BLaER1 (cell line): ENCODE measurements around the gene HEPN1.
"Not testable (repeated sequence)": the region's sequence is repeated elsewhere in the genome, so short reads cannot be mapped to it uniquely, and the experiment has no call there.

Experiments used
- H3K27ac ChIP-seq: shearing (Covaris generic); formaldehyde crosslinking; 2 replicates; pipeline ENCODE4 v1.8.1; 2022
- H3K27me3 ChIP-seq: shearing (Covaris generic); formaldehyde crosslinking; 2 replicates; pipeline ENCODE4 v1.8.1; 2022
- H3K36me3 ChIP-seq: shearing (Covaris generic); formaldehyde crosslinking; 2 replicates; pipeline ENCODE4 v1.8.1; 2022
- H3K4me1 ChIP-seq: shearing (Covaris generic); formaldehyde crosslinking; 2 replicates; pipeline ENCODE4 v1.8.1; 2022
- H3K4me2 ChIP-seq: shearing (Covaris generic); formaldehyde crosslinking; 2 replicates; pipeline ENCODE4 v1.8.1; 2022
- H3K4me3 ChIP-seq: shearing (Covaris generic); formaldehyde crosslinking; 2 replicates; pipeline ENCODE4 v1.8.1; 2022
- H3K9ac ChIP-seq: shearing (Covaris generic); formaldehyde crosslinking; 2 replicates; pipeline ENCODE4 v1.8.1; 2022
- H3K9me3 ChIP-seq: shearing (Covaris generic); formaldehyde crosslinking; 2 replicates; pipeline ENCODE4 v1.8.1; 2022
- H4K20me1 ChIP-seq: shearing (Covaris generic); formaldehyde crosslinking; 2 replicates; pipeline ENCODE4 v1.8.1; 2022
- Cebpa-rat ChIP-seq: shearing (Covaris generic); IDR thresholded peaks from 2 replicates; pipeline ENCODE4 v1.8.1; 2022

HEPN1 gene

GRCh38 chr11:124953753-124954589, 34.9 kb downstream of the HEPN1 start, which contains the start of gene CCDC15:
CCDC15 (plus strand) TSS chr11:124954202; CDS start chr11:124954733, 531 bp downstream.
- Histone ChIP-seq H3K4me1 (peaks cover 15% of the 10 kb centered on the region), H3K9me3 (no peaks in the 10 kb centered on the region), H3K4me3 (peak within 1 kb of the TSS; percentile 70), H3K27me3 (no peaks in the 10 kb centered on the region), H3K27ac (peak within 1 kb of the TSS; percentile 90), H3K4me2 (peak within 1 kb of the TSS; percentile 86), H3K36me3 (no peaks in the 10 kb centered on the region), H4K20me1 (no peaks in the 10 kb centered on the region), H3K9ac (peak within 1 kb of the TSS; percentile 82)
- TF ChIP-seq Cebpa-rat: no peak

- Histone ChIP-seq H3K4me1 (peaks cover 15% of the 10 kb centered on the region), H3K36me3 (no peaks in the 10 kb centered on the region), H3K9me3 (no peaks in the 10 kb centered on the region), H3K4me3 (peak overlapping the region; percentile 70), H3K27me3 (no peaks in the 10 kb centered on the region), H3K27ac (peak overlapping the region; percentile 47), H3K4me2 (peak overlapping the region; percentile 86), H4K20me1 (no peaks in the 10 kb centered on the region), H3K9ac (peak overlapping the region; percentile 82)
- TF ChIP-seq Cebpa-rat: no peak
These were observed 35.5 kb downstream of the HEPN1 start for GRCh38 chr11:124954590-124954955.

GRCh38 chr11:124955035-124955434, 36.0 kb downstream of the HEPN1 start:
- peak overlapping the region; percentile 70 for H3K4me3 ChIP-seq
- no peak overlapping the region for H3K9ac ChIP-seq
- H3K4me1 ChIP-seq: peaks cover 15% of the 10 kb centered on the region
- H3K9me3 ChIP-seq: no peaks in the 10 kb centered on the region
- no peak for TF ChIP-seq Cebpa-rat
- H4K20me1 ChIP-seq: no peaks in the 10 kb centered on the region
- peak overlapping the region; percentile 86 for H3K4me2 ChIP-seq
- H3K27me3 ChIP-seq: no peaks in the 10 kb centered on the region
- H3K36me3 ChIP-seq: no peaks in the 10 kb centered on the region
- H3K27ac ChIP-seq: no peak overlapping the region

GRCh38 chr11:124961972-124962609, 43.0 kb downstream of the HEPN1 start:
- Histone ChIP-seq H4K20me1 (no peaks in the 10 kb centered on the region), H3K9ac (no peak overlapping the region), H3K4me2 (no peak overlapping the region), H3K9me3 (no peaks in the 10 kb centered on the region), H3K4me3 (no peak overlapping the region), H3K27ac (no peak overlapping the region), H3K27me3 (no peaks in the 10 kb centered on the region), H3K4me1 (no peaks in the 10 kb centered on the region), H3K36me3 (no peaks in the 10 kb centered on the region)
- no peak for TF ChIP-seq Cebpa-rat

DNA sequence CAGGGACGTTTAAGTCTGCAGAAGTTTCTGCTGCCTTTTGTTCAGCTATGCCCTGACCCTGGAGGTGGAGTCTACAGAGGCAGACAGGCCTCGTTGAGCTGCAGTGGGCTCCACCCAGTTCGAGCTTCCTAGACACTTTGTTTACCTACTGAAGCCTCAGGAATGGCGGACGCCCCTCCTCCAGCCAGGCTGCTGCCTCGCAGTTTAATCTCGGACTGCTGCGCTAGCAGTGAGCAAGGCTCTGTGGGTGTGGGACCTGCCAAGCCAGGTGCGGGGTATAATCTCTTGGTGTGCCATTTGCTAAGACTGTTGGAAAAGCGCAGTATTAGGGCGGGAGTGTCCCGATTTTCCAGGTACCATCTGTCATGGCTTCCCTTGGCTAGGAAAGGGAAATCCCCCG, 49.1 kb downstream of the HEPN1 start:
- not testable (repeated sequence) for H3K27me3 ChIP-seq, H3K4me1 ChIP-seq, H3K36me3 ChIP-seq, H4K20me1 ChIP-seq, H3K4me3 ChIP-seq, H3K27ac ChIP-seq, H3K9ac ChIP-seq, H3K9me3 ChIP-seq, H3K4me2 ChIP-seq
